Ovary (tissue), 9 donors: ENCODE data around the gene SUMO3. TPM values are rescaled to one million over a fixed set of nuclear protein-coding genes. Genes with fewer than 3 reads are reported as not detected.

Experiments
- DNase-seq, 5 donors: peaks; one replicate each; pipeline ENCODE4 v3.0.0-alpha.2; 2019 to 2020
- H3K27ac ChIP-seq, 2 donors: fragments of 200-600 bp; one replicate each; pipeline versions ENCODE4 v1.5.1 to v1.8.0; 2019 to 2022
- H3K27me3 ChIP-seq: fragments of 200-600 bp; one replicate; pipeline ENCODE4 v1.8.0; 2022
- H3K36me3 ChIP-seq: fragments of 200-600 bp; sonication (generic); one replicate; pipeline ENCODE4 v1.5.1; 2019
- H3K4me1 ChIP-seq: one replicate; pipeline ENCODE4 v1.8.1; 2013; ENCODE audit warnings: mild to moderate bottlenecking, moderate library complexity; ENCODE audit not compliant: insufficient read depth
- H3K4me3 ChIP-seq: fragments of 200-600 bp; sonication (generic); one replicate; pipeline ENCODE4 v1.5.1; 2017
- H3K9me3 ChIP-seq, 2 donors: fragments of 200-600 bp in 1 of 2; sonication (generic) in 1 of 2; one replicate each; pipeline versions ENCODE4 v1.5.1 to v1.8.1; 2013 to 2019; ENCODE audit warnings: mild to moderate bottlenecking in 1 of 2, moderate library complexity in 1 of 2
- CTCF ChIP-seq, 3 donors: fragments of 450-650 bp in 2 of 3; fragments of 200-600 bp in 1 of 3; IDR thresholded peaks; one replicate each; pipeline versions ENCODE4 v1.5.1 to v1.8.0; 2016 to 2022; ENCODE audit warnings: antibody characterized with exemption in 3 of 3, mild to moderate bottlenecking in 1 of 3
- EP300 ChIP-seq: sonication (generic); formaldehyde crosslinking; IDR thresholded peaks from one replicate; pipeline ENCODE4 v1.6.1; 2017; ENCODE audit warnings: antibody characterized with exemption
- POLR2A ChIP-seq: fragments of 450-650 bp; IDR thresholded peaks from one replicate; pipeline ENCODE4 v1.6.1; 2017; ENCODE audit warnings: antibody characterized with exemption, mild to moderate bottlenecking, moderate library complexity
- WGBS, 3 donors: extraction: QIAGEN DNeasy Blood & Tissue Kit in 1 of 3; methylation state at CpG; one replicate each; pipeline versions ENCODE4 v1.1.5 to v1.1.7; 2013 to 2017; 5-methylcytosine and 5-hydroxymethylcytosine counted together
- intact Hi-C, 4 donors: fragments of 100-400 bp; cut with DNase I; formaldehyde crosslinking; loops; one replicate each; pipeline versions ENCODE4 v1.11.0 to v1.15.1; 2022 to 2023
- polyA plus RNA-seq, 2 donors: library from polyadenylated mRNA; stranded (reverse); fragments of 200-250 nt in 1 of 2; fragments of 350-450 nt in 1 of 2; fragmentation: Illumina TruSeq in 1 of 2; extraction: RNeasy Lipid Tissue Mini Kit (QIAGEN cat#74804) in 1 of 2; gene quantifications; one replicate each; pipeline ENCODE4 v1.2.3, GENCODE V29; 2013 to 2014
- total RNA-seq, 7 donors: library from RNA; depleted of rRNA in 2 of 7; stranded (reverse); fragments of >200 nt in 2 of 7; fragmentation: NEBNext Ultra II Directional in 3 of 7; extraction: Animal tissue kit (Norgen Biotek cat#: 25700) in 3 of 7; gene quantifications; one replicate each; pipeline versions ENCODE4 v1.1.0 to v1.2.4, GENCODE V29; 2016 to 2023
- donor health status: DM: no; HTN: no; CAD: no; lungs with moderate emphysema.
- donor health status: DM: no; HTN: no; CAD: no.
- donor health status: Bipolar disorder and iron deficiency.
- donor health status: DM: yes; HTN: yes; CAD: no.
- donor health status: DM: no; HTN: no; CAD: no.
- donor health status: DM: yes; HTN: yes; CAD: no.

SUMO3 gene
- total and polyA plus RNA-seq, 9 donors: 45.3 to 108 (median 74.3) TPM

- Histone ChIP-seq H3K27me3 (no peaks in the 10 kb centered on the region), H3K27ac (no peak overlapping the region), H3K9me3 (no peaks in the 10 kb centered on the region), H3K4me3 (no peak overlapping the region), H3K4me1 (peaks cover 3% of the 10 kb centered on the region), H3K36me3 (no peaks in the 10 kb centered on the region)
- no peak for TF ChIP-seq CTCF (IDR thresholded peaks at IDR 0.05)
- TF ChIP-seq EP300: no peak
- TF ChIP-seq POLR2A: no peak
- intact Hi-C loops: no loop called here
- WGBS, 3 donors: 76 to 82% (median 77%) methylated on average over 10 of the region's 10 CpGs
- no peak for DNase-seq
These were observed 24.2 kb upstream of the SUMO3 start for GRCh38 chr21:44842087-44842486.

GRCh38 chr21:44840771-44841170, 22.9 kb upstream of the SUMO3 start:
- intact Hi-C loops: no loop called here
- WGBS, 3 donors: 62 to 78% (median 65%) methylated on average over 11 of the region's 11 CpGs
- no peak overlapping the region for H3K4me3 ChIP-seq
- no peaks in the 10 kb centered on the region for H3K36me3 ChIP-seq
- H3K9me3 ChIP-seq: no peaks in the 10 kb centered on the region
- H3K27me3 ChIP-seq: no peaks in the 10 kb centered on the region
- H3K27ac ChIP-seq: no peak overlapping the region
- H3K4me1 ChIP-seq: peaks cover 2% of the 10 kb centered on the region
- no peak for DNase-seq
- TF ChIP-seq CTCF (IDR thresholded peaks at IDR 0.05): no peak
- no peak for TF ChIP-seq POLR2A
- TF ChIP-seq EP300: no peak

GRCh38 chr21:44838951-44839350, 21.1 kb upstream of the SUMO3 start:
- H3K27ac ChIP-seq: no peak overlapping the region
- whole genome bisulfite sequencing, 3 donors: 80 to 84% (median 83%) methylated on average over 9 of the region's 9 CpGs
- intact Hi-C loops: no loop called here
- no peak for DNase-seq
- H3K36me3 ChIP-seq: no peaks in the 10 kb centered on the region
- TF ChIP-seq EP300 (no peak), POLR2A (no peak), CTCF (IDR thresholded peaks at IDR 0.05) (no peak)
- no peaks in the 10 kb centered on the region for H3K27me3 ChIP-seq
- H3K4me3 ChIP-seq: no peak overlapping the region
- H3K4me1 ChIP-seq: no peaks in the 10 kb centered on the region
- no peaks in the 10 kb centered on the region for H3K9me3 ChIP-seq

GRCh38 chr21:44838039-44838895, 20.4 kb upstream of the SUMO3 start:
- H3K27ac ChIP-seq: no peak overlapping the region
- WGBS, 3 donors: 81 to 88% (median 84%) methylated on average over 24 to 30 of the region's 30 CpGs
- peak in 2 of 5 donors; percentile 7 to 11 for DNase-seq
- H3K4me1 ChIP-seq: no peaks in the 10 kb centered on the region
- no peaks in the 10 kb centered on the region for H3K36me3 ChIP-seq
- no peaks in the 10 kb centered on the region for H3K27me3 ChIP-seq
- TF ChIP-seq POLR2A (no peak), CTCF (IDR thresholded peaks at IDR 0.05) (no peak), EP300 (no peak)
- intact Hi-C loops: no loop called here
- no peak overlapping the region for H3K4me3 ChIP-seq
- H3K9me3 ChIP-seq: no peaks in the 10 kb centered on the region
